Germinal center (tissue), 1 donor: ENCODE measurements around the gene EXD3.
"Not testable (repeated sequence)": the region's sequence is repeated elsewhere in the genome, so short reads cannot be mapped to it uniquely, and the experiment has no call there.

Experiments used
- DNase-seq: peaks from one replicate; pipeline ENCODE4 v3.0.0; 2012; ENCODE audit warnings: mixed read lengths, low spot score

EXD3 gene

GRCh38 chr9:137379761-137380161, 43.2 kb downstream of the EXD3 start:
- no peak for DNase-seq

- not testable (repeated sequence) for DNase-seq
Observed at GRCh38 chr9:137378688-137379410, 44.1 kb downstream of the EXD3 start.

GRCh38 chr9:137376386-137376785, 46.6 kb downstream of the EXD3 start:
- DNase-seq = no peak

GRCh38 chr9:137375321-137376058, 47.5 kb downstream of the EXD3 start:
- DNase-seq = no peak

- DNase-seq = no peak
Observed at GRCh38 chr9:137374131-137374845, 48.7 kb downstream of the EXD3 start.

- DNase-seq = no peak
Observed at GRCh38 chr9:137373611-137373980, 49.4 kb downstream of the EXD3 start.

GRCh38 chr9:137372693-137373610, 50.0 kb downstream of the EXD3 start:
- DNase-seq = no peak

- DNase-seq = no peak
Observed at GRCh38 chr9:137371946-137372651, 50.9 kb downstream of the EXD3 start.

GRCh38 chr9:137371521-137371941, 51.4 kb downstream of the EXD3 start:
- DNase-seq = no peak

- no peak for DNase-seq
Observed at GRCh38 chr9:137370865-137371520, 52.0 kb downstream of the EXD3 start.

- no peak for DNase-seq
Observed at GRCh38 chr9:137369911-137370764, 52.8 kb downstream of the EXD3 start.

GRCh38 chr9:137369061-137369787, 53.7 kb downstream of the EXD3 start:
- DNase-seq = no peak

- no peak for DNase-seq
Observed at GRCh38 chr9:137368431-137369035, 54.4 kb downstream of the EXD3 start.

- DNase-seq = no peak
Observed at GRCh38 chr9:137367506-137368430, 55.2 kb downstream of the EXD3 start.

- no peak for DNase-seq
Observed at GRCh38 chr9:137366891-137367381, 56.0 kb downstream of the EXD3 start.

- DNase-seq = no peak
Observed at GRCh38 chr9:137366445-137366810, 56.5 kb downstream of the EXD3 start.
